Stimulated activated naive B cell treated with anti-CD40 and anti-IgM and Interleukin-4, amounts not matched to agents 10 μg/mL and 1 μg/mL and 100 μg/mL, for 72 hours (primary cell): ENCODE measurements around the gene TFF3.

Experiments
- ATAC-seq, 2 donors: fragments of 150-1000 bp; cut with Tn5 transposase; replicated peaks; 2 replicates each; pipeline ENCODE4 v1.10.0; 2021; ENCODE audit warnings: moderate library complexity in 1 of 2
- DNase-seq: peaks from one replicate; pipeline ENCODE4 v3.0.0; 2021
- H3K27ac Mint-ChIP-seq: one replicate; pipeline ENCODE4 v1.8.0; 2022; ENCODE audit warnings: mild to moderate bottlenecking, mixed read lengths
- H3K27me3 Mint-ChIP-seq, 2 donors: one replicate each; pipeline ENCODE4 v1.8.0; 2022; ENCODE audit warnings: mixed read lengths in 2 of 2
- H3K36me3 Mint-ChIP-seq, 2 donors: one replicate each; pipeline ENCODE4 v1.8.0; 2022; ENCODE audit warnings: mixed read lengths in 2 of 2, mild to moderate bottlenecking in 1 of 2
- H3K4me1 Mint-ChIP-seq, 2 donors: one replicate each; pipeline ENCODE4 v1.8.0; 2022; ENCODE audit warnings: mixed read lengths in 2 of 2, mild to moderate bottlenecking in 1 of 2
- H3K4me3 Mint-ChIP-seq, 2 donors: one replicate each; pipeline ENCODE4 v1.8.0; 2022; ENCODE audit warnings: mild to moderate bottlenecking in 2 of 2, mixed read lengths in 2 of 2, moderate library complexity in 1 of 2
- H3K9me3 Mint-ChIP-seq, 2 donors: one replicate each; pipeline ENCODE4 v1.8.0; 2022; ENCODE audit warnings: mixed read lengths in 2 of 2, mild to moderate bottlenecking in 1 of 2

TFF3 gene

GRCh38 chr21:42315296-42315891 is at the start of gene TFF3:
TFF3 (minus strand) TSS chr21:42315409; CDS start chr21:42315374, 35 bp downstream.
- Mint-ChIP-seq H3K36me3 (no peaks in the 10 kb centered on the region), H3K4me1 (peaks cover 10 to 30% of the 10 kb centered on the region in 2 donors), H3K4me3 (no peak within 1 kb of the TSS), H3K27me3 (peaks cover under 1 to 3% of the 10 kb centered on the region in 2 donors), H3K27ac (no peak within 1 kb of the TSS), H3K9me3 (no peaks in the 10 kb centered on the region)
- DNase-seq (no peak), ATAC-seq (no peak)

- H3K36me3 Mint-ChIP-seq, result no peaks in the 10 kb centered on the region
- no peak for DNase-seq
- H3K27ac Mint-ChIP-seq, result no peak overlapping the region
- H3K4me1 Mint-ChIP-seq, result peaks cover 0 to 3% of the 10 kb centered on the region in 2 donors
- H3K27me3 Mint-ChIP-seq, result peaks cover 34 to 42% of the 10 kb centered on the region in 2 donors
- no peak overlapping the region for H3K4me3 Mint-ChIP-seq
- ATAC-seq, result no peak
- H3K9me3 Mint-ChIP-seq, result no peaks in the 10 kb centered on the region
Observed at GRCh38 chr21:42364304-42364865, 49.2 kb upstream of the TFF3 start.

- no peak overlapping the region for H3K4me3 Mint-ChIP-seq
- ATAC-seq, result no peak
- DNase-seq, result no peak
- H3K4me1 Mint-ChIP-seq, result peaks cover 0 to 3% of the 10 kb centered on the region in 2 donors
- H3K27me3 Mint-ChIP-seq, result peaks cover 38 to 42% of the 10 kb centered on the region in 2 donors
- no peaks in the 10 kb centered on the region for H3K36me3 Mint-ChIP-seq
- H3K9me3 Mint-ChIP-seq, result no peaks in the 10 kb centered on the region
- H3K27ac Mint-ChIP-seq, result no peak overlapping the region
Observed at GRCh38 chr21:42363312-42363711, 48.1 kb upstream of the TFF3 start.

GRCh38 chr21:42362700-42363099 is 47.5 kb upstream of the TFF3 start:
- Mint-ChIP-seq H3K9me3 (no peaks in the 10 kb centered on the region), H3K27me3 (peaks cover 42 to 44% of the 10 kb centered on the region in 2 donors), H3K27ac (no peak overlapping the region), H3K36me3 (no peaks in the 10 kb centered on the region), H3K4me1 (peaks cover 0 to 3% of the 10 kb centered on the region in 2 donors), H3K4me3 (no peak overlapping the region)
- DNase-seq, result no peak
- no peak for ATAC-seq

GRCh38 chr21:42362198-42362597 is 47.0 kb upstream of the TFF3 start:
- ATAC-seq, result no peak

GRCh38 chr21:42361286-42361685 is 46.1 kb upstream of the TFF3 start:
- no peak overlapping the region for H3K27ac Mint-ChIP-seq
- H3K4me1 Mint-ChIP-seq, result peaks cover 0 to 2% of the 10 kb centered on the region in 2 donors
- no peak for ATAC-seq

More at GRCh38 chr21:42362198-42362597, 47.0 kb upstream of the TFF3 start:
- H3K36me3 Mint-ChIP-seq, result no peaks in the 10 kb centered on the region
- no peak overlapping the region for H3K4me3 Mint-ChIP-seq
- H3K27ac Mint-ChIP-seq, result no peak overlapping the region
- H3K4me1 Mint-ChIP-seq, result peaks cover 0 to 2% of the 10 kb centered on the region in 2 donors
- no peak for DNase-seq
- H3K27me3 Mint-ChIP-seq, result peaks cover 42 to 48% of the 10 kb centered on the region in 2 donors
- H3K9me3 Mint-ChIP-seq, result no peaks in the 10 kb centered on the region

GRCh38 chr21:42360317-42360716 is 45.1 kb upstream of the TFF3 start:
- no peak overlapping the region for H3K4me3 Mint-ChIP-seq
- H3K9me3 Mint-ChIP-seq, result peaks cover 0 to 4% of the 10 kb centered on the region in 2 donors
- DNase-seq, result no peak
- H3K36me3 Mint-ChIP-seq, result no peaks in the 10 kb centered on the region
- ATAC-seq, result no peak
- peaks cover 0 to 2% of the 10 kb centered on the region in 2 donors for H3K4me1 Mint-ChIP-seq
- H3K27me3 Mint-ChIP-seq, result peaks cover 38 to 52% of the 10 kb centered on the region in 2 donors
- no peak overlapping the region for H3K27ac Mint-ChIP-seq

More at GRCh38 chr21:42361286-42361685, 46.1 kb upstream of the TFF3 start:
- Mint-ChIP-seq H3K36me3 (no peaks in the 10 kb centered on the region), H3K4me3 (no peak overlapping the region), H3K9me3 (no peaks in the 10 kb centered on the region), H3K27me3 (peaks cover 42 to 53% of the 10 kb centered on the region in 2 donors)
- no peak for DNase-seq

GRCh38 chr21:42358937-42359336 is 43.7 kb upstream of the TFF3 start:
- H3K4me1 Mint-ChIP-seq, result peaks cover 0 to 2% of the 10 kb centered on the region in 2 donors
- H3K36me3 Mint-ChIP-seq, result peaks cover 0 to 7% of the 10 kb centered on the region in 2 donors
- H3K9me3 Mint-ChIP-seq, result peaks cover 6 to 13% of the 10 kb centered on the region in 2 donors
- no peak overlapping the region for H3K27ac Mint-ChIP-seq
- DNase-seq (no peak), ATAC-seq (no peak)
- peaks cover 29 to 41% of the 10 kb centered on the region in 2 donors for H3K27me3 Mint-ChIP-seq
- no peak overlapping the region for H3K4me3 Mint-ChIP-seq

- peaks cover 11 to 19% of the 10 kb centered on the region in 2 donors for H3K9me3 Mint-ChIP-seq
- no peak overlapping the region for H3K4me3 Mint-ChIP-seq
- peaks cover 30 to 43% of the 10 kb centered on the region in 2 donors for H3K27me3 Mint-ChIP-seq
- no peak for DNase-seq
- peaks cover 1 to 7% of the 10 kb centered on the region in 2 donors for H3K36me3 Mint-ChIP-seq
- H3K27ac Mint-ChIP-seq, result no peak overlapping the region
- no peak for ATAC-seq
- H3K4me1 Mint-ChIP-seq, result peaks cover 0 to 3% of the 10 kb centered on the region in 2 donors
Observed at GRCh38 chr21:42358261-42358660, 43.1 kb upstream of the TFF3 start.

- Mint-ChIP-seq H3K9me3 (peaks cover 12 to 21% of the 10 kb centered on the region in 2 donors), H3K27ac (no peak overlapping the region), H3K4me3 (no peak overlapping the region), H3K36me3 (peaks cover 1 to 7% of the 10 kb centered on the region in 2 donors), H3K27me3 (peaks cover 38 to 50% of the 10 kb centered on the region in 2 donors), H3K4me1 (peaks cover 0 to 3% of the 10 kb centered on the region in 2 donors)
- ATAC-seq (no peak), DNase-seq (no peak)
Observed at GRCh38 chr21:42357307-42357706, 42.1 kb upstream of the TFF3 start.

GRCh38 chr21:42356650-42357049 is 41.4 kb upstream of the TFF3 start:
- DNase-seq (no peak), ATAC-seq (no peak)
- Mint-ChIP-seq H3K36me3 (peaks cover 1 to 7% of the 10 kb centered on the region in 2 donors), H3K27ac (no peak overlapping the region), H3K27me3 (peaks cover 34 to 46% of the 10 kb centered on the region in 2 donors), H3K9me3 (peaks cover 12 to 21% of the 10 kb centered on the region in 2 donors), H3K4me3 (no peak overlapping the region), H3K4me1 (peaks cover 0 to 1% of the 10 kb centered on the region in 2 donors)

GRCh38 chr21:42356046-42356445 is 40.8 kb upstream of the TFF3 start:
- H3K27me3 Mint-ChIP-seq, result peaks cover 29 to 41% of the 10 kb centered on the region in 2 donors
- ATAC-seq (no peak), DNase-seq (no peak)
- H3K27ac Mint-ChIP-seq, result no peak overlapping the region
- H3K4me1 Mint-ChIP-seq, result peaks cover 0 to 1% of the 10 kb centered on the region in 2 donors
- H3K9me3 Mint-ChIP-seq, result peaks cover 12 to 21% of the 10 kb centered on the region in 2 donors
- no peak overlapping the region for H3K4me3 Mint-ChIP-seq
- peaks cover 1 to 7% of the 10 kb centered on the region in 2 donors for H3K36me3 Mint-ChIP-seq

GRCh38 chr21:42353623-42354022 is 38.4 kb upstream of the TFF3 start:
- Mint-ChIP-seq H3K36me3 (peaks cover 1 to 7% of the 10 kb centered on the region in 2 donors), H3K27ac (no peak overlapping the region), H3K4me1 (peaks cover 0 to 1% of the 10 kb centered on the region in 2 donors), H3K27me3 (peaks cover 23 to 34% of the 10 kb centered on the region in 2 donors), H3K4me3 (no peak overlapping the region), H3K9me3 (peaks cover 12 to 21% of the 10 kb centered on the region in 2 donors)
- DNase-seq (no peak), ATAC-seq (no peak)

- peaks cover 12 to 21% of the 10 kb centered on the region in 2 donors for H3K9me3 Mint-ChIP-seq
- H3K27ac Mint-ChIP-seq, result peak overlapping the region; percentile 47
- DNase-seq (no peak), ATAC-seq (no peak)
- H3K4me1 Mint-ChIP-seq, result peaks cover 0 to 1% of the 10 kb centered on the region in 2 donors
- H3K36me3 Mint-ChIP-seq, result peaks cover 1 to 7% of the 10 kb centered on the region in 2 donors
- H3K4me3 Mint-ChIP-seq, result no peak overlapping the region
- peaks cover 23 to 25% of the 10 kb centered on the region in 2 donors for H3K27me3 Mint-ChIP-seq
Observed at GRCh38 chr21:42352441-42353095, 37.4 kb upstream of the TFF3 start.
